WTC11 (cell line): ENCODE data around the gene HOXD8. TPM values are rescaled to one million over a fixed set of nuclear protein-coding genes. Genes with fewer than 3 reads are reported as not detected.

Source experiments
- ATAC-seq: fragments of 200-7000 bp; cut with Tn5 transposase; 2 replicates; pipeline ENCODE4 v1.10.0; 2021; ENCODE audit warnings: mild to moderate bottlenecking, moderate library complexity
- CTCF ChIA-PET: fragments of 300-600 bp; sonication (Branson Sonifier 250); formaldehyde crosslinking; loops from one replicate; lab custom pipeline; 2021; ENCODE audit warnings: antibody characterized with exemption; lab: Charles Lee
- POLR2A ChIA-PET: fragments of 350-600 bp; sonication (Branson Sonifier 250); formaldehyde crosslinking; loops from one replicate; lab custom pipeline; 2021; ENCODE audit warnings: antibody characterized with exemption; lab: Charles Lee
- DNase-seq: peaks from one replicate; pipeline ENCODE4 v3.0.0; 2021; ENCODE audit warnings: low spot score
- H3K27ac Mint-ChIP-seq: 2 replicates; pipeline ENCODE4 v1.8.0; 2021; ENCODE audit warnings: mixed read lengths
- H3K27me3 Mint-ChIP-seq: 2 replicates; pipeline ENCODE4 v1.8.0; 2021; ENCODE audit warnings: low read depth, mild to moderate bottlenecking, moderate library complexity, mixed read lengths
- H3K36me3 Mint-ChIP-seq: 2 replicates; pipeline ENCODE4 v1.8.0; 2021; ENCODE audit warnings: mixed read lengths
- H3K4me1 Mint-ChIP-seq: 2 replicates; pipeline ENCODE4 v1.8.0; 2022; ENCODE audit warnings: mixed read lengths
- H3K4me3 Mint-ChIP-seq: 2 replicates; pipeline ENCODE4 v1.8.0; 2021; ENCODE audit warnings: mild to moderate bottlenecking, moderate library complexity, mixed read lengths
- H3K9me3 Mint-ChIP-seq: 2 replicates; pipeline ENCODE4 v1.8.0; 2021; ENCODE audit warnings: mixed read lengths
- ARID4B ChIP-seq: sonication (generic); formaldehyde crosslinking; IDR thresholded peaks from 2 replicates; pipeline ENCODE4 v1.8.0; 2023; ENCODE audit warnings: missing genetic modification reagents, mild to moderate bottlenecking, borderline replicate concordance
- CBFB ChIP-seq: sonication (generic); formaldehyde crosslinking; IDR thresholded peaks from 2 replicates; pipeline ENCODE4 v1.8.1; 2022; ENCODE audit warnings: mild to moderate bottlenecking, low read depth, missing genetic modification reagents
- CDX4 ChIP-seq: fragments of 250-450 bp; sonication (Bioruptor Pico); IDR thresholded peaks from 2 replicates; pipeline ENCODE4 v1.9.0; 2021; ENCODE audit warnings: moderate library complexity, mild to moderate bottlenecking, inconsistent platforms, borderline replicate concordance
- ELF4 ChIP-seq: sonication (generic); formaldehyde crosslinking; IDR thresholded peaks from 2 replicates; pipeline ENCODE4 v1.8.1; 2022; ENCODE audit warnings: low read depth, mild to moderate bottlenecking, moderate library complexity, missing genetic modification reagents
- ERG ChIP-seq: fragments of 250-450 bp; sonication (Bioruptor Pico); IDR thresholded peaks from 2 replicates; pipeline ENCODE4 v1.8.0; 2021; ENCODE audit warnings: mild to moderate bottlenecking
- FOXJ3 ChIP-seq: sonication (generic); formaldehyde crosslinking; IDR thresholded peaks from 2 replicates; pipeline ENCODE4 v1.9.0; 2021; ENCODE audit warnings: missing genetic modification reagents, mild to moderate bottlenecking, borderline replicate concordance
- GTF2I ChIP-seq: fragments of 250-450 bp; sonication (Bioruptor Pico); conservative IDR thresholded peaks from 2 replicates; pipeline ENCODE4 v1.4.0; 2021; ENCODE audit warnings: mild to moderate bottlenecking
- PRDM15 ChIP-seq: sonication (generic); formaldehyde crosslinking; IDR thresholded peaks from 2 replicates; pipeline ENCODE4 v1.8.0; 2022; ENCODE audit warnings: missing genetic modification reagents
- PRRX2 ChIP-seq: fragments of 250-450 bp; sonication (Bioruptor Pico); IDR thresholded peaks from 2 replicates; pipeline ENCODE4 v1.8.0; 2021; ENCODE audit warnings: mild to moderate bottlenecking
- RELA ChIP-seq: sonication (generic); formaldehyde crosslinking; IDR thresholded peaks from 2 replicates; pipeline ENCODE4 v1.8.1; 2022; ENCODE audit warnings: missing genetic modification reagents, mild to moderate bottlenecking, borderline replicate concordance
- ZNF396 ChIP-seq: fragments of 250-450 bp; sonication (Bioruptor Pico); IDR thresholded peaks from 2 replicates; pipeline ENCODE4 v1.8.0; 2021; ENCODE audit warnings: mild to moderate bottlenecking, moderate library complexity, borderline replicate concordance
- ZNF416 ChIP-seq: fragments of 250-450 bp; sonication (Bioruptor Pico); IDR thresholded peaks from 2 replicates; pipeline ENCODE4 v1.9.0; 2021; ENCODE audit warnings: mild to moderate bottlenecking, inconsistent platforms
- total RNA-seq: library from RNA; stranded (reverse); gene quantifications from 3 replicates; pipeline ENCODE4 v1.2.3, GENCODE V29; 2021
- TF ChIP-seq, protein P1 (sequence below): fragments of 200-600 bp; IDR thresholded peaks from 2 replicates; pipeline ENCODE4 v1.8.0; 2022; ENCODE audit warnings: antibody characterized with exemption

The HOXD8 gene
- total RNA-seq, 1 experiment from 2014 or later, result not detected

- no peak overlapping the region for H3K27ac Mint-ChIP-seq
- CTCF ChIA-PET, result interaction anchor here (1.2 to 1.4 kb wide), 2 partner anchors 310 to 509 kb away, joined by 3 to 5 read pairs; no protein-coding TSS in a partner anchor
- H3K9me3 Mint-ChIP-seq, result no peaks in the 10 kb centered on the region
- no peak overlapping the region for H3K4me3 Mint-ChIP-seq
- peaks cover 98% of the 10 kb centered on the region for H3K27me3 Mint-ChIP-seq
- ATAC-seq, result no peak
- H3K36me3 Mint-ChIP-seq, result no peaks in the 10 kb centered on the region
- TF ChIP-seq ELF4 (CRISPR knock-in tag), result no peak
- no peak for TF ChIP-seq ZNF396 (CRISPR knock-in tag)
- no peak for TF ChIP-seq ARID4B (CRISPR knock-in tag)
- TF ChIP-seq, protein P1, sequence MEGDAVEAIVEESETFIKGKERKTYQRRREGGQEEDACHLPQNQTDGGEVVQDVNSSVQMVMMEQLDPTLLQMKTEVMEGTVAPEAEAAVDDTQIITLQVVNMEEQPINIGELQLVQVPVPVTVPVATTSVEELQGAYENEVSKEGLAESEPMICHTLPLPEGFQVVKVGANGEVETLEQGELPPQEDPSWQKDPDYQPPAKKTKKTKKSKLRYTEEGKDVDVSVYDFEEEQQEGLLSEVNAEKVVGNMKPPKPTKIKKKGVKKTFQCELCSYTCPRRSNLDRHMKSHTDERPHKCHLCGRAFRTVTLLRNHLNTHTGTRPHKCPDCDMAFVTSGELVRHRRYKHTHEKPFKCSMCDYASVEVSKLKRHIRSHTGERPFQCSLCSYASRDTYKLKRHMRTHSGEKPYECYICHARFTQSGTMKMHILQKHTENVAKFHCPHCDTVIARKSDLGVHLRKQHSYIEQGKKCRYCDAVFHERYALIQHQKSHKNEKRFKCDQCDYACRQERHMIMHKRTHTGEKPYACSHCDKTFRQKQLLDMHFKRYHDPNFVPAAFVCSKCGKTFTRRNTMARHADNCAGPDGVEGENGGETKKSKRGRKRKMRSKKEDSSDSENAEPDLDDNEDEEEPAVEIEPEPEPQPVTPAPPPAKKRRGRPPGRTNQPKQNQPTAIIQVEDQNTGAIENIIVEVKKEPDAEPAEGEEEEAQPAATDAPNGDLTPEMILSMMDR, result no peak
- TF ChIP-seq GTF2I (CRISPR knock-in tag), result no peak
- no peak for TF ChIP-seq CDX4
- TF ChIP-seq ZNF416, result no peak
- TF ChIP-seq PRRX2 (CRISPR knock-in tag), result no peak
- no peak for TF ChIP-seq CBFB
- TF ChIP-seq RELA, result no peak
- TF ChIP-seq ERG (CRISPR knock-in tag), result no peak
- no peak for TF ChIP-seq FOXJ3 (CRISPR knock-in tag)
- no peak for TF ChIP-seq PRDM15 (CRISPR knock-in tag)
- TF ChIP-seq, all 79 proteins: peak for 0
- POLR2A ChIA-PET, result no interaction called here
- peaks cover 15% of the 10 kb centered on the region for H3K4me1 Mint-ChIP-seq
- DNase-seq, result no peak
These were observed 15.8 kb downstream of the HOXD8 start for GRCh38 chr2:176145085-176145969.
